Prostate gland (tissue), 2 donors: ENCODE data around the gene ARAP2.

Experiments
- POLR2AphosphoS5 ChIP-seq: sonication (generic); formaldehyde crosslinking; IDR thresholded peaks from one replicate; pipeline ENCODE4 v1.6.1; 2017; ENCODE audit warnings: antibody characterized with exemption
- TF ChIP-seq, protein P1 (sequence below), 4 experiments: fragments of 200-600 bp in 2 of 4; fragments of 450-650 bp in 2 of 4; sonication (generic) in 2 of 4; IDR thresholded peaks; 1 replicate in 3 of 4; 2 replicates in 1 of 4; pipeline ENCODE4 v1.5.1; 2016 to 2019; ENCODE audit warnings: antibody characterized with exemption in 4 of 4, mild to moderate bottlenecking in 2 of 4, moderate library complexity in 2 of 4

DNA sequence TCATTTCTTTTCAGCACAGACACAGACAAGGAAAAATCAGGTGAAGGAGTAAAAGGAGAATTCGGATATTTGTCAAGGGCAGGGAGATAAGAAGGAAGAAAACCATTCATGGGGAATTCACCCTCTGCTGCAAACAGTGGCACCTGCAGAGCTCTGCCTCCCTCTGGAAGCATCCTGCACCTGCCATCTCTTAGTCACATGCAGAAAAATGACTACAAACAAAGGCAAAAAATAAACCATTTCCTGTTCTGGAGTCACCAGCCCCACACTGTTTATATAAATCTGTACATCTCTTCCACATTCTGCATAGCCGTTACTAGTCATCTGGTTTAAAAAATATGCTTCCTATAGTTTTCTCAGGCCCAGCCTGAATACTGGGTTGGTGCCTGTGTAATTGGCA is 205.3 kb downstream of the ARAP2 start:
- TF ChIP-seq, protein P1, sequence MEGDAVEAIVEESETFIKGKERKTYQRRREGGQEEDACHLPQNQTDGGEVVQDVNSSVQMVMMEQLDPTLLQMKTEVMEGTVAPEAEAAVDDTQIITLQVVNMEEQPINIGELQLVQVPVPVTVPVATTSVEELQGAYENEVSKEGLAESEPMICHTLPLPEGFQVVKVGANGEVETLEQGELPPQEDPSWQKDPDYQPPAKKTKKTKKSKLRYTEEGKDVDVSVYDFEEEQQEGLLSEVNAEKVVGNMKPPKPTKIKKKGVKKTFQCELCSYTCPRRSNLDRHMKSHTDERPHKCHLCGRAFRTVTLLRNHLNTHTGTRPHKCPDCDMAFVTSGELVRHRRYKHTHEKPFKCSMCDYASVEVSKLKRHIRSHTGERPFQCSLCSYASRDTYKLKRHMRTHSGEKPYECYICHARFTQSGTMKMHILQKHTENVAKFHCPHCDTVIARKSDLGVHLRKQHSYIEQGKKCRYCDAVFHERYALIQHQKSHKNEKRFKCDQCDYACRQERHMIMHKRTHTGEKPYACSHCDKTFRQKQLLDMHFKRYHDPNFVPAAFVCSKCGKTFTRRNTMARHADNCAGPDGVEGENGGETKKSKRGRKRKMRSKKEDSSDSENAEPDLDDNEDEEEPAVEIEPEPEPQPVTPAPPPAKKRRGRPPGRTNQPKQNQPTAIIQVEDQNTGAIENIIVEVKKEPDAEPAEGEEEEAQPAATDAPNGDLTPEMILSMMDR (IDR thresholded peaks at IDR 0.05), result no peak
- TF ChIP-seq POLR2AphosphoS5, result no peak
